ENCODE results near the gene AP3S2. TPM values are rescaled to one million over a fixed set of nuclear protein-coding genes. Genes with fewer than 3 reads are reported as not detected.

Gene AP3S2
- total and polyA plus RNA-seq, 2 donors (not counting 1 experiment from before 2014, with no cell fraction given): 11.3 to 32.3 TPM

DNA sequence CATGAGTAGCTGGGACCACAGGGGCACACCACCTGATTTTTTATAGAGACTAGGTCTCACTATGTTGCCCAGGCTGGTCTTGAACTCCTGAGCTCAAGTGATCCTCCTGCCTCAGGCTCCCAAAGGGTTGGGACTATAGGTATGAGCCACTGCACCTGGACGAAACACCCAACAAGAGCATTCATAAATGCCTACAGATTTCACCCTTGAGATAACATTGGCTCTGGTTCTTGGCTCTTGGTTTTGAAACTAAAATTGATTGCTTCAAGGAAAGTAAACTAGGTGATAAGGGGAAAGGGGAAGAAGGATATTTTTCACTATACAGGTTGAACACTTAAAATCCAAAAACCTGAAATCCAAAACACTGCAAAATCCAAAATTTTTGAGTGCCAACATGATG, 10.3 kb downstream of the AP3S2 start:
- POLR2A ChIA-PET: no interaction called here

DNA sequence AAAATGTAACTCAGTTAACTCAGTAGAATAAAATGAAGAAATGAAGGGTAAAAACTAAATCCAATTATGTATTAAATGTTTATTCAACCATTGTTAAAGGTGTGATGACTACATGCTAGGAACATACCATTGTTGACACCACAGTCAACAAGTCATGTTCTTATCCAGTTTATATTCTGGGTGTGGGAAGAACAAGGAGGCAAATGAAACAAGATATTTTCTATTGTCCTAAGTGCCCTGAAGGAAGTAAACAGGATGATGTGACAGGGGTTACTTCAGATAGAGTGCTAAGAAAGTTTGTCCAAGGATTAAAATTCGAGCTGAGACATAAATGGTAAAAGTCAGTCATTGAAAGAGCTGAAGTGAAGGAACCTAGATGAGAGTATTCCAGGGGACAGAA, 13.1 kb downstream of the AP3S2 start:
- POLR2A ChIA-PET: no interaction called here
- H3K27me3 ChIP-seq (replicated peaks in 1 of 4; ENCODE audit: control extremely low read depth in 1 of 4, control insufficient read depth in 3 of 4, insufficient read depth in 4 of 4, low read length in 3 of 4): no peaks in the 10 kb centered on the region
- TF ChIP-seq, protein P1, sequence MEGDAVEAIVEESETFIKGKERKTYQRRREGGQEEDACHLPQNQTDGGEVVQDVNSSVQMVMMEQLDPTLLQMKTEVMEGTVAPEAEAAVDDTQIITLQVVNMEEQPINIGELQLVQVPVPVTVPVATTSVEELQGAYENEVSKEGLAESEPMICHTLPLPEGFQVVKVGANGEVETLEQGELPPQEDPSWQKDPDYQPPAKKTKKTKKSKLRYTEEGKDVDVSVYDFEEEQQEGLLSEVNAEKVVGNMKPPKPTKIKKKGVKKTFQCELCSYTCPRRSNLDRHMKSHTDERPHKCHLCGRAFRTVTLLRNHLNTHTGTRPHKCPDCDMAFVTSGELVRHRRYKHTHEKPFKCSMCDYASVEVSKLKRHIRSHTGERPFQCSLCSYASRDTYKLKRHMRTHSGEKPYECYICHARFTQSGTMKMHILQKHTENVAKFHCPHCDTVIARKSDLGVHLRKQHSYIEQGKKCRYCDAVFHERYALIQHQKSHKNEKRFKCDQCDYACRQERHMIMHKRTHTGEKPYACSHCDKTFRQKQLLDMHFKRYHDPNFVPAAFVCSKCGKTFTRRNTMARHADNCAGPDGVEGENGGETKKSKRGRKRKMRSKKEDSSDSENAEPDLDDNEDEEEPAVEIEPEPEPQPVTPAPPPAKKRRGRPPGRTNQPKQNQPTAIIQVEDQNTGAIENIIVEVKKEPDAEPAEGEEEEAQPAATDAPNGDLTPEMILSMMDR (IDR thresholded peaks at IDR 0.05): no peak
- TF ChIP-seq EZH2 (IDR thresholded peaks at IDR 0.05; ENCODE audit: borderline replicate concordance, insufficient read depth, low read depth, low read length, poor library complexity, severe bottlenecking): no peak
- WGBS (ENCODE audit: insufficient coverage): 87% methylated on average over 1 of the region's 1 CpG
- H2AFZ ChIP-seq (ENCODE audit: insufficient read depth, low read depth, low read length, poor library complexity, severe bottlenecking): no peak overlapping the region
- H3K4me3 ChIP-seq (ENCODE audit: control extremely low read depth in 1 of 5, extremely low read depth in 1 of 5, insufficient read depth in 1 of 5, low read depth in 2 of 5, low read length in 4 of 5): no peak overlapping the region
- no peak overlapping the region for H3K27ac ChIP-seq (ENCODE audit: low read length in 2 of 2)
- Mint-ChIP-seq H3K4me1 (no peaks in the 10 kb centered on the region), H3K27me3 (no peaks in the 10 kb centered on the region), H3K9me3 (ENCODE audit: insufficient read depth) (no peaks in the 10 kb centered on the region), H3K27ac (no peak overlapping the region), H3K4me3 (no peak overlapping the region)
- DNase-seq (no peak), ATAC-seq (ENCODE audit: low read depth) (no peak)
- intact Hi-C loops (cut with micrococcal nuclease): no loop called here
- H4K20me1 ChIP-seq (ENCODE audit: control insufficient read depth, insufficient read depth, low read length, poor library complexity, severe bottlenecking): no peaks in the 10 kb centered on the region
- no peak overlapping the region for H3K9ac ChIP-seq (ENCODE audit: low read length)
- no peaks in the 10 kb centered on the region for H3K9me3 ChIP-seq (ENCODE audit: control extremely low read depth in 1 of 3, control insufficient read depth in 2 of 3, insufficient read depth in 1 of 3, low read length in 2 of 3)
- no peaks in the 10 kb centered on the region for H3K79me2 ChIP-seq (ENCODE audit: control insufficient read depth, insufficient read depth, low read length)
- H3K4me2 ChIP-seq (replicated peaks; ENCODE audit: low read depth, low read length, poor library complexity, severe bottlenecking): no peak overlapping the region
- H3K36me3 ChIP-seq (replicated peaks in 1 of 2; ENCODE audit: control extremely low read depth in 1 of 2, control insufficient read depth in 1 of 2, extremely low read depth in 1 of 2, insufficient read depth in 2 of 2, low read length in 1 of 2): peaks cover 12 to 27% of the 10 kb centered on the region in 2 experiments
- CTCF ChIA-PET: no interaction called here
- H3K4me1 ChIP-seq (ENCODE audit: control insufficient read depth in 2 of 2, insufficient read depth in 2 of 2, low read length in 2 of 2): no peaks in the 10 kb centered on the region

More for the DNA sequence above, 10.3 kb downstream of the AP3S2 start:
- Histone ChIP-seq H3K4me3 (ENCODE audit: control extremely low read depth in 1 of 5, extremely low read depth in 1 of 5, insufficient read depth in 1 of 5, low read depth in 2 of 5, low read length in 4 of 5) (no peak overlapping the region), H3K36me3 (replicated peaks in 1 of 2; ENCODE audit: control extremely low read depth in 1 of 2, control insufficient read depth in 1 of 2, extremely low read depth in 1 of 2, insufficient read depth in 2 of 2, low read length in 1 of 2) (peaks cover 5 to 30% of the 10 kb centered on the region in 2 experiments), H3K27me3 (replicated peaks in 1 of 4; ENCODE audit: control extremely low read depth in 1 of 4, control insufficient read depth in 3 of 4, insufficient read depth in 4 of 4, low read length in 3 of 4) (no peaks in the 10 kb centered on the region), H3K27ac (ENCODE audit: low read length in 2 of 2) (no peak overlapping the region), H3K4me1 (ENCODE audit: control insufficient read depth in 2 of 2, insufficient read depth in 2 of 2, low read length in 2 of 2) (no peaks in the 10 kb centered on the region), H3K9me3 (ENCODE audit: control extremely low read depth in 1 of 3, control insufficient read depth in 2 of 3, insufficient read depth in 1 of 3, low read length in 2 of 3) (no peaks in the 10 kb centered on the region), H2AFZ (ENCODE audit: insufficient read depth, low read depth, low read length, poor library complexity, severe bottlenecking) (no peak overlapping the region), H3K79me2 (ENCODE audit: control insufficient read depth, insufficient read depth, low read length) (no peaks in the 10 kb centered on the region), H3K9ac (ENCODE audit: low read length) (no peak overlapping the region), H3K4me2 (replicated peaks; ENCODE audit: low read depth, low read length, poor library complexity, severe bottlenecking) (no peak overlapping the region), H4K20me1 (ENCODE audit: control insufficient read depth, insufficient read depth, low read length, poor library complexity, severe bottlenecking) (no peaks in the 10 kb centered on the region)
- intact Hi-C loops (cut with micrococcal nuclease): no loop called here
- CTCF ChIA-PET: interaction anchor here (0.5 to 1.1 kb wide), 2 partner anchors 9 to 104 kb away, joined by 3 to 8 read pairs; no protein-coding TSS in a partner anchor
- no peak overlapping the region for H3K27ac Mint-ChIP-seq
- no peak overlapping the region for H3K4me3 Mint-ChIP-seq
- DNase-seq: no peak
- no peaks in the 10 kb centered on the region for H3K4me1 Mint-ChIP-seq
- ATAC-seq (ENCODE audit: low read depth): no peak
- no CpG with 5 or more reads among the region's 1 CpG for WGBS (ENCODE audit: insufficient coverage)
- TF ChIP-seq EZH2 (IDR thresholded peaks at IDR 0.05; ENCODE audit: borderline replicate concordance, insufficient read depth, low read depth, low read length, poor library complexity, severe bottlenecking): no peak
- TF ChIP-seq, protein P1 (IDR thresholded peaks at IDR 0.05): no peak
- no peaks in the 10 kb centered on the region for H3K27me3 Mint-ChIP-seq
- H3K9me3 Mint-ChIP-seq (ENCODE audit: insufficient read depth): no peaks in the 10 kb centered on the region

Data from B cell (primary cell).